AG09319 (cell line): ENCODE measurements around the gene RPE65.

Experiments
- DNase-seq: peaks from one replicate; pipeline ENCODE4 v3.0.0-alpha.2; 2010; ENCODE audit warnings: low read depth; ENCODE audit errors: extremely low read depth
- CTCF ChIP-seq: IDR thresholded peaks from 2 replicates; pipeline ENCODE4 v1.5.1; 2011; ENCODE audit warnings: low read depth, mild to moderate bottlenecking, inconsistent platforms, low read length, moderate library complexity

Gene RPE65

GRCh38 chr1:68470388-68470970 lies 20.7 kb upstream of the RPE65 start:
- peak; percentile 84 for TF ChIP-seq CTCF
- DNase-seq: peak; percentile 3

- TF ChIP-seq CTCF: no peak
- no peak for DNase-seq
These were observed 15.1 kb upstream of the RPE65 start for GRCh38 chr1:68464891-68465290.

GRCh38 chr1:68460935-68461334 lies 11.2 kb upstream of the RPE65 start:
- TF ChIP-seq CTCF: no peak
- no peak for DNase-seq

- no peak for DNase-seq
- no peak for TF ChIP-seq CTCF
These were observed 10.0 kb upstream of the RPE65 start for GRCh38 chr1:68459796-68460195.

GRCh38 chr1:68459091-68459490 lies 9.3 kb upstream of the RPE65 start:
- no peak for TF ChIP-seq CTCF
- DNase-seq: no peak

- no peak for DNase-seq
- no peak for TF ChIP-seq CTCF
These were observed 6.4 kb upstream of the RPE65 start for GRCh38 chr1:68456202-68456601.

GRCh38 chr1:68454534-68454933 lies 4.8 kb upstream of the RPE65 start:
- TF ChIP-seq CTCF: no peak

More at GRCh38 chr1:68454534-68454933, 4.8 kb upstream of the RPE65 start:
- DNase-seq: no peak
